Activated CD4-positive, alpha-beta T cell treated with anti-CD3 and anti-CD28 coated beads, Interleukin-2, Interleukin-4, amounts not matched to agents 100 ng/mL and 50 ng/mL, durations not matched to agents 16 hours and 8 hours (primary cell): ENCODE measurements around the gene POLN.

Experiments
- DNase-seq: peaks from one replicate; pipeline ENCODE4 v3.0.0-alpha.2; 2020; ENCODE audit warnings: low spot score

Gene POLN

GRCh38 chr4:2083116-2083825 lies 158.7 kb downstream of the POLN start:
- DNase-seq: no peak

DNA sequence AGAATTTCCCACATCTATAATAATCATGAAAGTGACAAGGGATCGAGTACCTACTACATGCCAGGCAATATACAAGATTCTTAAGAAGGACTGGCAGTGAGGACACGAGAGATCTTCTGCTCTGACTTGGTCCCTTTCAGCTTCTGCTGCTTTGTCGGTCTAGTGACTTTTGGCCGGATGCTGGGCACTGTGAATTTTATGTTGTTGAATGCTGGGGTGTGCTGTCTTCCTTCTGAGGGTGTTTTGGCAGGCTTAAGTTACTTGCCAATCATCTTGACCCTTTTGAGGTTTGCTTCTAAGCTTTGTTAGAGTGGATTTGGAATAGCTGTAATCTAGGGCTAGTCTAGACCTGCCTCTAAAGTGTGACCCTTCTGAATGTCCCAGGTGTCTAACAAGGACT lies 159.3 kb downstream of the POLN start:
- DNase-seq: no peak

DNA sequence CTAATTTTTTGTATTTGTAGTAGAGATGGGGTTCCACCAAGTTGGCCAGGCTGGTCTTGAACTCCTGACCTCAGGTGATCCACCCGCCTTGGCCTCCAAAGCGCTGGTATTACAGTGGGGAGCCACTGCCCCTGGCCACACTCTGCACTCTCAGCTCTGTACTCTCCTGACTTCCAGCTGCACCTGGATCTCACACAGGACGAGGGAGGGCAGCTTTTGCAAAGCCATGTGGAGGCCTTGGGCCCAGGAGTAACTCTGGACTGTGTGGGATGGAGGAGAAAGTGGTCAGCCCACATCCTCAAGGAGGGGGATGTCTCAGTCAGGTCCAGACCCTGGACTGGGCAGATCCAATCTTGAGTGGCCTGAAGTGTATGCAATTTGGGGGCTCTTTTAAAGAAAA lies 159.8 kb downstream of the POLN start:
- DNase-seq: no peak

- no peak for DNase-seq
Measured at GRCh38 chr4:2081540-2081939, 160.4 kb downstream of the POLN start.

DNA sequence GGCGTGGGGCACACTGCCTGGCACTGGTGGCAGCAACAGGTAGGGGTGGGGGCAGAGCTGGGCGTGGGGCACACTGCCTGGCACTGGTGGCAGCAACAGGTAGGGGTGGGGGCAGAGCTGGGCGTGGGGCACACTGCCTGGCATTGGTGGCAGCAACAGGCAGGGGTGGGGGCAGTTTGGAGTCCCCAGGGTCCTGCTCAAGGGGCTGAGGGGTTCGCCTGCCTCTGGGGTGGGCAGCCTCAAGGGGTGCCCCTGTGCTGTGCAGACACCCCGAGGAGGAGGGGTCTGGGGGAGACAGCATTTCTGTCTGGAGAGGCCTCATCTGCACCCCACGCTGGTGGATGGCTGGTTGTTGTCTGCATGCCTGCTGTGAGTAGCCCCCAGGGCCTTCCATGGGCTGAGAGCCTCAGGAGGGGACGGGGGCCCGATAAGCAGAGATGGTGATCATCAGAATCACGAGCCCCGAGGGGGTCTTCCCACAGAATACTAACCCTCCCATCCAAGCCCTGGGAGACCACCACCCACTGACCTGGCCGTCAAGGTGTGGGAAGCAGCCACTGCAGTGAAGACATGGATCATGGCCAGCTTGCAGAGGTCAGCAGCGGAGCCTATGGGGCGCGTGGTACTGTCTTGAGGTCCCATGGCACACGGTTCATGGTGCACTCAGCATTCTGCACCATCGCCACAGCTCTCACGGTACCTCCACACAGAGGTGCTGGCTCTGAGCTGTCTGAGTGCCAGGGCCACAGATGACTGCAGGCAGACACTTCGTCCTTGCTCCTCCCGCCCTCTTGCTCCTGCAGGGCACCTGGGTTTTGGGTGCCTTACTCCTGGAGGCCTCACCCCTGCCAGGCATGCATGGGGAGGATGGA lies 161.3 kb downstream of the POLN start:
- DNase-seq: no peak

DNA sequence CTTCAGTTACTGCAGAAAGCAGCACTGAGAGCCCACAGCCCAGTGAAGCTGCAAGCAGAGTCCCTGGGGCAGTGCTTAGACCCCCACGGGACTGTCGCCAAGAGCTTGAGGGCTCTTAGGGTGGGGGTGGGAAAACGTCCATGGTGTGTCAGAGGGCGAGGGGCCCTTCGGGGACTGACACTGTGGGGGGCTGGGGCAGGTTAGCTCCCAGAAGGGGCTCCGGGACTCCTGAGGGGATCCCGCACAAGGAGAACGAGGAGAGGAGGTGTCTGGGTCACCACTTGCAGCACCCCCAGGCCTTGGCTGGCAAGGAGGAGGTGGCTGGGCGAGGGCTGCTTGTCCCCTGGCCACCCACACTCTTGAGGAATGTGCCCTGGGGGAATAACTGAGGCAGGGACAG lies 162.0 kb downstream of the POLN start:
- no peak for DNase-seq

- no peak for DNase-seq
Measured at GRCh38 chr4:2079006-2079405, 162.9 kb downstream of the POLN start.

GRCh38 chr4:2078584-2078983 lies 163.3 kb downstream of the POLN start:
- DNase-seq: no peak

DNA sequence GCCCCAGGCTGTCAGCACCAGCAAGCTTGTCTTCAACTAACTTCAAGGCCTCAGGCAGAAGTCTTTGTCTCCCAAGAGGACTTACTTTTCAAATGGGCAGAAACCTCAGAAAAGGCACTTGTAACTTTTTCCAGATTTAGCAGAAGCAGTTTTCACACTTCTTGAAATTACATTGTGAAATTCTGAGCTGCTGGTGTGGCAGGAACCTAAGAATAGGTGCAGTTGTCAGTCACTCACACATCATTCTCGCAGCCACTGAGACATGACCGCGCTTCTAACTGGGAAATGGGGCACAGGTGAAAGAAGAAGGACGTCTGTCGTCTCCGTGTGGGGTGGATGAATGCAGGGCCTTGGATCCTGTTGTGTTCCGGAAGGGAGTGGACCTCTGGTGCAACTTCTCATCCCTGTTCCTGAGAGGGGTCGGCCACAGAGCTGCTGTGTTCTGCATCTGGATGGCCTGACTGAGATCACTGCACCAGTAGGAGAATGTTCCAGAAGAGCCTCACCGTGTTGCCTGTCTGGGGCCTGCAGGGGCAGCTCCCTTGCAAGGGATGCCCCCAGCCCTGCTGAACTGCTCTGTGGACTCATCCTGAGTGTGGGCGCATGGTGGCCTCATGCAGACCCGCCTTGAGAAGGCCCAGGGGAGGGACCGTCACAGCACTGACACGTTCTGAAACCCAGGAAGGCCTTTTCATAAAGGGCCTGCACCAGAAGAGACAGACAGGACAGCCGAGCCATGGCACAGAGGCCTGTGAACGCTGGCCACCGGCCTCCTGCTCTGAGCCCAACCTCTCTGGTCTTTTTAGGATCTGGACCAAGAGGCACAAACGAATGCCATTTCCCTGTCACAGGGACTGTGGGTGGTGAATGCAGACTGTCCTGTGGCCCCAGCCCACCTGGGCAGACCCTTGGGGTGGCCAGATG lies 164.1 kb downstream of the POLN start:
- DNase-seq: no peak

DNA sequence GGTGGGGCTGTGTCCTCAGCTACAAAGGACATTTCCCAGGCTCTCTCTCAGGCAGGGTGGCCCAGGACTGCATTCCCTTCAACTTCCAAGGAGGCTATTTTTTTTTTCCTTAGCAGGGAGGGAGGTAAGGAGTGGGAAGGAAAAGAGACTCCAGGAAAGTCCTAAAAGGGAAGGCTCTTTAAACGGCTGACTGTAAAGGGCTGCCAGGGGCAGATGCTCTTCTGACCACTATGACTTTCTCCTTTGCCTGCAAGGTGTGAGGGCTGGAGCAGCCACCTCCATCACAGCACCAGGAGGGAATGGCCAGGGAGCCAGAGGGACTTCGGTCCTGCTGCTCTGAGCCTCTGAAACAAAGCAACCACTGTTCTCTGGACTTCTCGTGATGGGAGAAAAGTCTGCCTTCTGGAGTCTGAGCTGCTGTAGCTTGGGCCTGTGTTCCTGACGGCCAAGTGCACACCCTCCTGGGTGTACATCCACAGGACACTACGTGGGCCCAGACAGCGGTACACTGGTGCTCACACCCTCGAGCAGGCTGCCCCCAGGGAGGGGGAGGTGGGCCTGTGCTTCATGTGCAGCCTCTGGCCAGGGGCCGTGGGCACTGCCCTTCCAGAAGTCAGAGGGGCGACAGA lies 164.9 kb downstream of the POLN start:
- DNase-seq: no peak

GRCh38 chr4:2075987-2076907 lies 165.7 kb downstream of the POLN start:
- DNase-seq: no peak

GRCh38 chr4:2075171-2075986 lies 166.5 kb downstream of the POLN start:
- DNase-seq: no peak

- no peak for DNase-seq
Measured at GRCh38 chr4:2074588-2074987, 167.3 kb downstream of the POLN start.

DNA sequence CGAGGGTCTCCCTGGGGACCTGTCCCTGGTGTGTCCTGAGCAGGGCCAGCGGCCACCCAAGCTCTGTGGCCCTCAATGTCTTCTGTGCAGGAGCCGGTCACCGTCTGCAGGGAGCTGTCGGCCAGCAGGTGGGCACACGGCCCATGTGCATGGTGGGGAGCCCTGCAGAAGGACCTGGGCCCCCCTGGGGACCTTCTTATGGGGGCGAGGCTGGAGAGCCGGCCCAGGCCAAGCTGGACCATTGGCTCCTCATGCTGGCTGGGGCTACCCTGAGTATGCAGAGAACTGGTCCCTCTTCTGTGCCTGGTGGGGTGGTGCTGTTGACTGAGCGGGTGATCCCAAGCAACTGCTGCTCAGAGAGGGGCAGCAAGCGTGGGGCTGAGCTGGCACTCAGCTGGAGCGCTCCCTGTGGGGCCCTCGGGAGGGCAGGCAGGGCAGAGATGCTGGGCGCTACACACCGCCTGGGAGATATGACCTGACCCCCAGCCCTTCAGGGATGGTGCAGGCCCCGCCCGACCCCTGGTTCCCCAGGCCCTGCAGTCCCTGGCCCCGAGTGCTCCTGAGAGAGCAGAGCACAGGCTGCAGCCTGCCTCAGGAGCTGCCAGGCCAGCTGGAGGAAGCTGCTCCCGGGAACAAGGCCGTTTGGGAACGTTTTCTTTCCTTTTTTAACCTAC lies 168.0 kb downstream of the POLN start:
- no peak for DNase-seq

DNA sequence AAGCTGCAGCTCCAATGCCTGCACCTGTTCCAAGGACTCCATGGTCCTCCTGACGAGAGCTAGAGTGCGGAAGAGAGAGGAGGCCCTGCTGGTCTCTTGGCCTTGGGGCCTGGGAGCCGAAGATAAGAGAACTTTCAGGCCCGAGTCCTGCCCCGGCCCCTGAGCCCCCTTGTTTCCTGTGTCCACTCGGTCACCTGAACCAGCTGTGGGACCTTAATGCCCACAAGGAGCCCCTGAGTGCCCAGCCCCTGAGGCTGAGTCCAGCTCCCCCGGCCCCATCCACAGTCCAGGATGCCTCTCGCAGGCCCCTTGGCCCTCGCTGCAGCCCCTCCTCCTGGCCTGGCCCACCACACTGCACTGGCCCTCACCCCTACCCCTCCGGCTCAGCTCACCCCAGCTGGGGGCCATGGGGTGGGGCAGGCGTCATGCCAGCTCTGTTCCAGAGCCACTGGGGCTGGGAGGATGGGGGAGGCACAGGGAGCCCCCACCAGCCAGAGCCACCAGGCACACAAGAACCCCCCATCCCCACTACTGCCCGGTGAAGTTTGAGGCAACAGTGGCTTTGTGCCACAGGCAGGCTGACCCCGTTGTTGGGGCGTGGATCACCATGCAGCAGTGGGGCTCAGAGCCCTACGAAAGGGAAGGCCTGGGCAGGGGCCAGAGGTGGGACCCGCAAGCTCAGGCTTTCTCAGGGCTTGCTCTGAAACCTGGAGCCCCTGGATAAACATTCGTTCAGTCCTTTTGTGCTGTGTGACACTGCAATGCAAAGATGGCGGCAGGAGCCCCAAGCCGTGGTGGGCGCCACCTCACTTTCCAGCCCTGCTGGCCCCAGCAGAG lies 168.7 kb downstream of the POLN start:
- no peak for DNase-seq

GRCh38 chr4:2071912-2072867 lies 169.7 kb downstream of the POLN start:
- no peak for DNase-seq

- no peak for DNase-seq
Measured at GRCh38 chr4:2071252-2071911, 170.5 kb downstream of the POLN start.
